ENCODE measurements around the gene FGF22. TPM values are rescaled to one million over a fixed set of nuclear protein-coding genes. Genes with fewer than 3 reads are reported as not detected.

The FGF22 gene
- polyA plus RNA-seq, 1 donor from 2014 or later = 0.48 TPM

- Histone ChIP-seq H3K27ac (ENCODE audit: low read length) (no peak overlapping the region), H3K9ac (ENCODE audit: low read length) (no peak overlapping the region), H3K4me2 (ENCODE audit: low read length) (no peak overlapping the region)
These were observed 18.6 kb downstream of the FGF22 start for GRCh38 chr19:658059-658839.

DNA sequence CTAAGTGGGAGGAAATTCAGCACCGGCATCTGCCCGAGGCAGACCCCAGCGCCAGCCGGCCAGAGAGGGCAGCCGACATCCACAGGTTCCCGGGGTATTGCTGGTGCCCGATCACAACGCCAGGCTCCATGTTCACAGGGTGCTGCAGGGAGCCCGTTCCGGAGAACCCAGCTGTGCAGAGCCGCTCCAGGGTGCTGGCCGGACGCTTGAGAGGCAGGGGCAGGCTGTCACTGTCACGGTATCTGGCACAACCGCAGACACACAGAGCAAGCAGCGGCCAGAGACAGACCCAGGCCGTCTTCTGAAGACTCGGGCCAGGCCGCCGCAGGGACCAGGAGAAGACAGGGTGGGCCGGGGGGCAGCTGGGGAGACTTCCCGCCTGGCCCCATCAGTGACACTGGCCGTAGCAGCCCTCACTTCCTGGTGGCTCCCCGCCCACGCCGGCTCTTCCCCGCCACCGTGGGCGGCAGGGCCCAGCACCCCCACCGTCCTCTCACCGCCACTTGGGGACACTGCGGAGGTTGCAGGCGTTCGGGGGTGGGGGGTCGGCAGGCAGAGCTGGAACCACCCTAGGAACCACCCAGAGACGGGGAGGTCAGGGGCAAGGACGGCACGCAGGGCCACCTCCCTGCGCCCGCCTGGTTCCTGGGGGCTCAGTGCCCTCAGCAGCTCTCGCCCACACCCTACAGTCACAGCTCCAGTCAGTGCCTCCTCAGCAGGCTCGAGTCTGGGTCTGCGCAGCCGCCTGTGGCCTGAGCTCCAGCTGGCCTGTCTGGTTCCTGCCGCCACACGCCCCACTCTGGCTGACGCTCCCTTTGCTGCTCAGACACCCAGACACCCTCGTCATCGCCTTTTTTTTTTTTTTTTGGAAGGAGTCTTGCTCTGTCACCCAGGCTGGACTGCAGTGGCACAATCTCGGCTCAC, 19.5 kb downstream of the FGF22 start:
- Histone ChIP-seq H3K79me2 (replicated peaks; ENCODE audit: insufficient read depth, low read length) (peaks cover 58% of the 10 kb centered on the region), H3K4me2 (ENCODE audit: low read length) (no peak overlapping the region), H3K9ac (ENCODE audit: low read length) (no peak overlapping the region), H3K9me3 (ENCODE audit: low read length) (no peaks in the 10 kb centered on the region), H3K27me3 (ENCODE audit: insufficient read depth, low read depth, low read length) (no peaks in the 10 kb centered on the region), H2AFZ (ENCODE audit: low read depth, low read length) (no peak overlapping the region), H3K36me3 (ENCODE audit: insufficient read depth, low read length) (no peaks in the 10 kb centered on the region), H3K4me3 (ENCODE audit: low read length) (no peak overlapping the region), H3F3A (ENCODE audit: insufficient read depth, low read length, poor library complexity, severe bottlenecking) (no peaks in the 10 kb centered on the region), H3K9me2 (ENCODE audit: insufficient read depth, low read length) (no peaks in the 10 kb centered on the region), H4K20me1 (ENCODE audit: insufficient read depth) (peaks cover 11% of the 10 kb centered on the region), H3K27ac (ENCODE audit: low read length) (no peak overlapping the region)
- TF ChIP-seq EZH2 (IDR thresholded peaks at IDR 0.05; ENCODE audit: borderline replicate concordance, insufficient read depth, low read length, poor library complexity, severe bottlenecking) (no peak), POLR2AphosphoS5 (IDR thresholded peaks at IDR 0.05) (no peak), EP300 (conservative IDR thresholded peaks at IDR 0.05; ENCODE audit: poor library complexity, severe bottlenecking) (no peak), RAD21 (conservative IDR thresholded peaks at IDR 0.05) (no peak), TAF1 (IDR thresholded peaks at IDR 0.05; ENCODE audit: low read depth) (no peak)
- TF ChIP-seq, protein P1, sequence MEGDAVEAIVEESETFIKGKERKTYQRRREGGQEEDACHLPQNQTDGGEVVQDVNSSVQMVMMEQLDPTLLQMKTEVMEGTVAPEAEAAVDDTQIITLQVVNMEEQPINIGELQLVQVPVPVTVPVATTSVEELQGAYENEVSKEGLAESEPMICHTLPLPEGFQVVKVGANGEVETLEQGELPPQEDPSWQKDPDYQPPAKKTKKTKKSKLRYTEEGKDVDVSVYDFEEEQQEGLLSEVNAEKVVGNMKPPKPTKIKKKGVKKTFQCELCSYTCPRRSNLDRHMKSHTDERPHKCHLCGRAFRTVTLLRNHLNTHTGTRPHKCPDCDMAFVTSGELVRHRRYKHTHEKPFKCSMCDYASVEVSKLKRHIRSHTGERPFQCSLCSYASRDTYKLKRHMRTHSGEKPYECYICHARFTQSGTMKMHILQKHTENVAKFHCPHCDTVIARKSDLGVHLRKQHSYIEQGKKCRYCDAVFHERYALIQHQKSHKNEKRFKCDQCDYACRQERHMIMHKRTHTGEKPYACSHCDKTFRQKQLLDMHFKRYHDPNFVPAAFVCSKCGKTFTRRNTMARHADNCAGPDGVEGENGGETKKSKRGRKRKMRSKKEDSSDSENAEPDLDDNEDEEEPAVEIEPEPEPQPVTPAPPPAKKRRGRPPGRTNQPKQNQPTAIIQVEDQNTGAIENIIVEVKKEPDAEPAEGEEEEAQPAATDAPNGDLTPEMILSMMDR (IDR thresholded peaks at IDR 0.05; ENCODE audit: poor library complexity, severe bottlenecking) = no peak
- TF ChIP-seq, protein P2, sequence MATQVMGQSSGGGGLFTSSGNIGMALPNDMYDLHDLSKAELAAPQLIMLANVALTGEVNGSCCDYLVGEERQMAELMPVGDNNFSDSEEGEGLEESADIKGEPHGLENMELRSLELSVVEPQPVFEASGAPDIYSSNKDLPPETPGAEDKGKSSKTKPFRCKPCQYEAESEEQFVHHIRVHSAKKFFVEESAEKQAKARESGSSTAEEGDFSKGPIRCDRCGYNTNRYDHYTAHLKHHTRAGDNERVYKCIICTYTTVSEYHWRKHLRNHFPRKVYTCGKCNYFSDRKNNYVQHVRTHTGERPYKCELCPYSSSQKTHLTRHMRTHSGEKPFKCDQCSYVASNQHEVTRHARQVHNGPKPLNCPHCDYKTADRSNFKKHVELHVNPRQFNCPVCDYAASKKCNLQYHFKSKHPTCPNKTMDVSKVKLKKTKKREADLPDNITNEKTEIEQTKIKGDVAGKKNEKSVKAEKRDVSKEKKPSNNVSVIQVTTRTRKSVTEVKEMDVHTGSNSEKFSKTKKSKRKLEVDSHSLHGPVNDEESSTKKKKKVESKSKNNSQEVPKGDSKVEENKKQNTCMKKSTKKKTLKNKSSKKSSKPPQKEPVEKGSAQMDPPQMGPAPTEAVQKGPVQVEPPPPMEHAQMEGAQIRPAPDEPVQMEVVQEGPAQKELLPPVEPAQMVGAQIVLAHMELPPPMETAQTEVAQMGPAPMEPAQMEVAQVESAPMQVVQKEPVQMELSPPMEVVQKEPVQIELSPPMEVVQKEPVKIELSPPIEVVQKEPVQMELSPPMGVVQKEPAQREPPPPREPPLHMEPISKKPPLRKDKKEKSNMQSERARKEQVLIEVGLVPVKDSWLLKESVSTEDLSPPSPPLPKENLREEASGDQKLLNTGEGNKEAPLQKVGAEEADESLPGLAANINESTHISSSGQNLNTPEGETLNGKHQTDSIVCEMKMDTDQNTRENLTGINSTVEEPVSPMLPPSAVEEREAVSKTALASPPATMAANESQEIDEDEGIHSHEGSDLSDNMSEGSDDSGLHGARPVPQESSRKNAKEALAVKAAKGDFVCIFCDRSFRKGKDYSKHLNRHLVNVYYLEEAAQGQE (IDR thresholded peaks at IDR 0.05; ENCODE audit: borderline replicate concordance) = no peak

More at GRCh38 chr19:658059-658839, 18.6 kb downstream of the FGF22 start:
- Histone ChIP-seq H3K4me3 (ENCODE audit: low read length) (no peak overlapping the region), H3K9me2 (ENCODE audit: insufficient read depth, low read length) (no peaks in the 10 kb centered on the region), H3K36me3 (ENCODE audit: insufficient read depth, low read length) (no peaks in the 10 kb centered on the region), H3F3A (ENCODE audit: insufficient read depth, low read length, poor library complexity, severe bottlenecking) (no peaks in the 10 kb centered on the region), H3K79me2 (replicated peaks; ENCODE audit: insufficient read depth, low read length) (peaks cover 67% of the 10 kb centered on the region), H2AFZ (ENCODE audit: low read depth, low read length) (no peak overlapping the region), H3K9me3 (ENCODE audit: low read length) (no peaks in the 10 kb centered on the region), H4K20me1 (ENCODE audit: insufficient read depth) (peaks cover 11% of the 10 kb centered on the region), H3K27me3 (ENCODE audit: insufficient read depth, low read depth, low read length) (no peaks in the 10 kb centered on the region)
- no peak for TF ChIP-seq EP300 (conservative IDR thresholded peaks at IDR 0.05; ENCODE audit: poor library complexity, severe bottlenecking)
- no peak for TF ChIP-seq TAF1 (IDR thresholded peaks at IDR 0.05; ENCODE audit: low read depth)
- TF ChIP-seq POLR2AphosphoS5 (IDR thresholded peaks at IDR 0.05) = no peak
- no peak for TF ChIP-seq EZH2 (IDR thresholded peaks at IDR 0.05; ENCODE audit: borderline replicate concordance, insufficient read depth, low read length, poor library complexity, severe bottlenecking)
- no peak for TF ChIP-seq RAD21 (conservative IDR thresholded peaks at IDR 0.05)
- TF ChIP-seq, protein P1 (IDR thresholded peaks at IDR 0.05; ENCODE audit: poor library complexity, severe bottlenecking) = no peak
- TF ChIP-seq, protein P2 (IDR thresholded peaks at IDR 0.05; ENCODE audit: borderline replicate concordance) = no peak
- no peak for TF ChIP-seq SMC3 (conservative IDR thresholded peaks at IDR 0.05; ENCODE audit: poor library complexity)
